GF-D8 (cell line): ENCODE results near the gene PBX3.
A peak's percentile ranks its signal among the peaks of the same experiment; 100 is the strongest.
"Not testable (repeated sequence)": the region's sequence is repeated elsewhere in the genome, so short reads cannot be mapped to it uniquely, and the experiment has no call there.

Experiments used
- DNase-seq: peaks from one replicate; lab custom pipeline; 2025; lab: John Stamatoyannopoulos, UW

The PBX3 gene

DNA sequence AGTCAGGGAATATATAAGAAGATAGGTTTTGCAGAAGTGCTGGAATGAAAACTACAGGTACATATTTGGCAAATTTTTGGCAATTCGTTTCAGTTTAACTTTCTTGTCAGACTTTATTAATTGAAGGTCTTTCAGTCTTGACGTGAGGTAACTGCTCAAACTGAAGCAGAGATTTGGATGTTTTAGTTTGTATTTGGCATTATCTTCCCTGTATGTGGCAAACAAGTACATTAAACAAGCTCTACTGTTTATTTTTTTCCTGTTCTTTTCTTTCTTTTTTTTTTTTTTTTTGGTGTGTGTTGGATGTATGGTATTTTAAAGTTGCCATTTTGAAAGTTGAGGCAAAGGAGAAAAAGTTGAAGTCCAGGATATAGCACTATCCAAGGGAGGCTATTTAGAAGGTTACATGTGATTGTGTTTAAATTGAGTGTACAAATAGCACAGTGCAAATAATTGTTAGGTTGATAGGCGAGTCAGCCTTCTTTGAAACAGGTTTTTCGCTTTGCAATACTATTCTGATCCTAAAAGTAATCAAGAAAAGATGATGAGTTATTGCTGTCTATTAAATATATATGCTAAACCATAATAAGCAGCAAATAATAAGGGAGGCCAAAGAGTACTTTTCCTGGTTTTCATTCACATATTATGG is 2.2 kb downstream of the PBX3 start:
- DNase-seq = no peak

DNA sequence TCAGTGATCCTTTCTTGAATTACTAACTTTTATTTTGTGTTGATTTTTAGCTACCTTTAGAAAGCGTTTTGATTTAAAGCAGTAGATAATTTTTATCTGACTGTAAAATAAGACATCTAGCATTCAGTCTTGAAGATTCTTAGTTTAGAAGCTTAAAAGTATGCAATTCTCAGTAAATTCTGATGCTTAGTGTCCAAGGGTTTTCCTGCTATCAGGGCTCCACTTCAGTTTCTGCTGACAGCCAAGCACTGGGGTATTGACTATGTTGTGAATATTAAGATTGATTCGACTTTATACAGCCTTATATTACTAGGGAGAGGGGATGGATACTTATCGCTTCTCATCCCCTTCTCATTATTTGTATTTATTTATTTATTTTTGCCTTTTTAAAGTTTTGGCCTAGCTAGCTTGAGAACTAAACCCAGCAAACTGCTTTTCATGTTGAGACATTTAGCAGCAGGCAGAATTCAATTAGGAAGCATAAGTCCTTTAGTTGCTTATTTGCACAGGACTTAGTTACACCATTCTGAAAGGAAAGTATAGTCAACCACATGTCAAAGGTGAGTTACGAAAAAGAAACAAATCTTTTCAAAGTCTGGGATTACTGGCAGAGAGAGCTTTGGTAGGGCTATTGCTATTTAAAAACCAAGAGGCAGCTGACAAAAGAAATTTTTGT is 2.9 kb downstream of the PBX3 start:
- DNase-seq = no peak

DNA sequence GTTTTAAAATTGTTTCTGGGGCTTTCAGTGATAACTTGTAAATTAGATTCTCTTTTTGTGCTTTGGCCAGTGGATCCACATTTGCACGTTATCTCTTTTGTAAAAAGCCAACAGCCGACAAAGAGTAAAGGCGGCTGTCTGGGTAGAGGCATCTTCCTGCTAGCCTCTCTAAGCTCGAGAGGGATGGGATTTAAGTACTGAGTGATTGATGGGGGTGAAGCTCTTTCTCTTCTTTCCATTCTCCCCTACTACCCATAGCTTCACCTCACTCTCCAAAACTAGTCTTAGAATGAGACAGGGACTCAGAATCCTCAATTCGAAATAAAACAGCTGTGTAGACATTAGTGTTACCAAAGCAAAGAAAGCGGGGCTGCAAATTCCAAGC is 3.4 kb downstream of the PBX3 start:
- DNase-seq = no peak

DNA sequence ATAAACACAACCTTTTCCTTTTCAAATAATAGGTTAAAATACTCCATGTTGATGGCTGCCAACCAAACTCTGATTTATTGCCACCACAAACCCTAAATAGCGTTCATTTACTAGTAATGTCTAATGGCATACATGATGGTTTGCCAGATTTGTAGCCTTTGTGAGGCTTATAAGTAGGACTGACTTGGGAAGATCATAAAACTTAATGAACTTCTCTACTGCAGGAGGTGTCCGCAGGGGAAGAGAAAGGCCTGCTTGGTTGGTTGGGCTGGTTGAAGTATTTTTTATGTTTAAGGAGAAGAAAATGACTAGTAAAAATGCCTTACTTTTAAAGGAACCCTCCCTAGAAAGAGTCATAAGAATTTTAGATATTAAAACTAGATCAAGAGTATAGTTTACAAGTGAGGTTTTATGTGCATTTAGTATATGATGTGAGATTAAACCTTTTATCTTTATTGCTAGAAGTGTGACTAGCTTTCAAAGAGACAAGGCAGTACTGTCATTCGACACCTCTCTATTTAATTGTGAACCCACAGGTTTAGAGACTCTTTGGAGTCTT is 5.0 kb downstream of the PBX3 start:
- DNase-seq = no peak

DNA sequence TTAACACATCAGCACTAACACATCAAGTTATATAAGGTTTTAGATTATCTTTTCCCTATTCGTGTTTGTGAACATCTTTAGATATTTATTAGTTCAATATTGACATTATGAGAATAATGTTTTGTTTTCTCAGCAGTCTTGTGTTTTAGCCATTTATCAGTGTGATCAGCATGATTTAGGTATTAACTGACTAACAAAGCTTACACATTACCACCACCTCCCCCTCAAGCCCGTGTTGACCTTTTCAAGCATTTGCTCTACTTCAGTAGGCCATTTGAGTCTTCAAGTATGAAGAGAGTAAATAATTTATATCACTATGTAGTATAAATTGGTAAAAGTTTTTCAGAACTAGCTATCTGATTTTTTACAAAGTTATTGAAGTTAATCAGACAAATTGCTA is 6.9 kb downstream of the PBX3 start:
- no peak for DNase-seq

DNA sequence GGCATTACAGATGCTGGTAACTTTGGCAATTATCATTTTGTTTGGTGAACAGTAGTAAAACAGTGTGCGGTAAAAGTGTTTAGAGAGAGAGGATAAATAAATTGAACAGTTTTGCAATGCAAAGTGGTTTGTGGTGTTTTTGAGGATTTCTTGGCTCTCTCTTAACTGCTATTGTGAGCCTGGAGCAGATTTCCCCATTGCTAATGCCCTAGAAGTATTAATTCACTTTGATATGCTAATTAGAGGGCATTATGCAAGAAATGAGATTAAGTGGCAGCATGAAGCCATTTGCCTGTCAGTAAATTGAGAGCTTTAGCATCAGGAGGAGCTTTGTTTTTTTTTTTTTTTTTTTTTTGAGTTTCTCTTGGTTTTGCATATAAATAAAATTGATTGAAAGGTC is 8.2 kb downstream of the PBX3 start:
- no peak for DNase-seq

DNA sequence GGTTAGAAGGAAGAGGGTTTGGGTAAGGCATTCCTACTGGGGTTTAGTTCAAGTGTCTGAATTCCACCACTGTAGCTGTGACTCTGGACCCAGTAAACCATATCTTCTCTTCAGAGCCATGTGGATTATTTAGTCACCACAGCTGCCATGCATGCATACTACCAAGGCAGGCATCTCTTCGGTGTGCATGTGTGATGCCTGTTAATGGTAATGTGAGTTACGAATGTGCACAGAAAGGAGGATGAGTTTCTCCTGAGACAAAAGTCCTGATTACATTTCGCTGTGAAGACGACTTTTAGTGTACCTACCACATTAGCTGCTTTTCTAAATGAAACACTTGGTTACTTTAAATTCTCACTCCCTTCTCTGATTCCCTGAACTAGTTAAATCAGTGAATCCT is 9.3 kb downstream of the PBX3 start:
- DNase-seq = no peak

DNA sequence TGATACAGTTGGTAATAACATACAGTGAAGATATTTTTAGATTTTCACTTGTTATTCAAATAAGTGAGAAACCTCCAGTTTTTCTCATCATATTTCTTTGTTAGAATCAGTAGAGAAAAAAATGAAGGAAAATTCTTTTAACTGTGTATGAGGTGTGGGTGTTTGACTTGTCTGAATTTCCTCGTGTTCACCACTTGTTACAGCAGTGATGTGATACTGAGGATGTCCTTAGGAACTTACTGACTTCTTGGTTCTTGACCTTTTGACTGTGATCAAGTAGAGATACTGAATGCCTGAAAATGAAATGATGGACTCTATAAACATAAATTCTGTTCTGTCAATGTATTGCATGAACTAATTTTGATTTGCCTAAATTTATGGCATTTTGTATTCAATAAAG is 10.7 kb downstream of the PBX3 start:
- no peak for DNase-seq

DNA sequence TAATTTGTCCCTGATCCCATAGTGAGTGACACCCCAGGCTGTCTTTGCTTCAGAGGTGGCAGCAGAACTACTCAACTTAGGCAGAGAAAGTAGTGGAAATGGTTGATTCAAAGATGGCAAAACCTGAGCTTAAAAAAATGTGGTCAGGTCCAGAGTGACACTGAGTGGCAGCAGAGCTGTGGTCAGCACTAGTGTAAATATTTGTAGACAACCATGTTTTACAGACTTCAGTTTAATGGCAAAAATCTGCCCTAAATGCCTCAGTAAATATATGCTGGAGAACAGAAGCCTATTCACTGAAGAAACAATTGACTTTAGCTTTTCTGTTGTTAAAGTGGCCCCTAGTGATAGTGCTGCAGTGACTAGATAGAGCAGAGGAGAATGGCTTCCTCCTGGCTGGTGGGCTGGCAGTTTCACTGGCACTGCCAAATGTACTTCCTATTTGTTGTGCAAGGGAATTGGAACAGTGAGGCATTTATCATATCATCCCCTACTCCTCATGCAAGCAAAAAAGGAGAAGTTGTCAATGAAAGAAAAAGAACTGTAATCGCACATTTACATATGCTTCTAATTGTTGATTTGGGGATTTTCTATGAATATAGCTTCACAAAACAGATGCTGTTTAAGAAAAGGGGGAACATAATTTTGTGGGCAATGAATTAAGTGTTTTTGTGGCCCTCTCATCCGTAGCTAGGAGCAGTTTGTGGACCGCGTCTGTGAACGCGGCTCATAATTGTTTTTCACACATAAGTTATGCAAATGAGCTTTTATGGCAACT is 12.0 kb downstream of the PBX3 start:
- peak; percentile 89 for DNase-seq

DNA sequence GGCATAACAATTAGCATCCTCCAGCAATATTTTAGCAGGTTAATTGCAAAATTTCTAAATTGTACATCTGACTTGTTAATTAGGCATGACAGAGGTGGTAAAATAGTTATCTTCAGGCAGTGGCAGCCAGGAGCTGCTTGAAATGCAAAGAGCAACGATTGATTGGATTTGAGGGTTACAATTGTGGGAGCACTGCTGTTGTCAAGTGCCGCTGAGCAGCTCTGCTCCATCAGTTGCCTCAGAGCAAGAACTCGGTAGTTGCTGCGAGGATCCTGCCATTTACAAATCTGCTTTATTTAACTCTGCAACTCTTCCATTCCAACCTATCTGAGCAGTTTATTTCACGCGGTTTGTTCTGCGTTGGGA is 12.6 kb downstream of the PBX3 start:
- DNase-seq = peak; percentile 44

DNA sequence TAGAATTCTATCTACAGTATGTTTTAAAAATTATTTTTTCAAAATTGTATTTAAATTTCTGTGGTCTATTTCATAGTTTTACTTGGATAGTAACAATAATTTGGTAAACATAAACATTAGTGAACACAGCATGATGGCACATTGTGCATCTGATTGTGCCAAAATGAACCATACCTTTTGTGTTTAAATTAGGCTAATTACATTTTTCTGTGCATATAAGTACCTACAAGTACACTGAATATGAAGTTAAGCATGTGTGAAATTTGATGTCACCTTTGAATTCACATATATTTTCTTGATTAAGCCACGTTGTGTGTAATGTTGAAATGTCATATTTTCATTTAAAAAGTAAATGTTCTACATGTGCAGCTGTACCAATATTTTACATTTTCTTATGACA is 13.4 kb downstream of the PBX3 start:
- DNase-seq = no peak

DNA sequence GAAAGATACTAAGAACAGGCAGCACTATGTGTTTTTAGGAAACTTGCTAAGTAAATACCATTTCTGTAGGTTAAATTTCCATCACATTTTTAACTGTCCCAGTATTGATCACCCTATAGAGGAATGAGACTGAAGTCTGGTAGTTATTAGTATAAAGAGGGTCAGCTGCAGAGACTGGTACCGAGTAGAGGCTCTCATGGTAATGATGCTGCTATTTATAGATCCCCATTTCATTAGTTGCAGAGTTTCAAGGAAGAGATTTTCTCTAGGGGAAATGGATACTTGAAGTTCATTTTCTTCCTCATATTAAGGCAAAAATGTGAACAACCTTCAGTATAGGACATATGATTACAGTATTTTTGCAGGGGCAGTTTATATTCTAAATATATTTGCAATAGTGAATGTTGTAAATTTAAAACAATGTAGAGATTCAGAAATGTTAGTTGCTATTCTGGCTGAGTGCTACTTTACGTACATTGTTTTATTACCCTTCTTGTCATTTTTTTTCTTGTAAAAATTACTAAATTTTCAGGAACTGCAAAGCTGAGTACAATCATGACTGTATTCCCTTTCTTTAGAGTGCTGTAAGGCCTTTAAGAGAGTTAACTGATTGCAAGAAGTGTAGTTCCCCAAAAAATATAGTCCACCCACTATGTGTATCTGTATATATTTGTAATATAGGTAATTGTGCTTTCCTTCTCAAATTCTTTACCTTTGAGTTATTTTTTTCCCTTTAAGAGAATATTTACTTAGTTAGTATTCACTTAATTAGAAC is 14.7 kb downstream of the PBX3 start:
- DNase-seq = no peak

DNA sequence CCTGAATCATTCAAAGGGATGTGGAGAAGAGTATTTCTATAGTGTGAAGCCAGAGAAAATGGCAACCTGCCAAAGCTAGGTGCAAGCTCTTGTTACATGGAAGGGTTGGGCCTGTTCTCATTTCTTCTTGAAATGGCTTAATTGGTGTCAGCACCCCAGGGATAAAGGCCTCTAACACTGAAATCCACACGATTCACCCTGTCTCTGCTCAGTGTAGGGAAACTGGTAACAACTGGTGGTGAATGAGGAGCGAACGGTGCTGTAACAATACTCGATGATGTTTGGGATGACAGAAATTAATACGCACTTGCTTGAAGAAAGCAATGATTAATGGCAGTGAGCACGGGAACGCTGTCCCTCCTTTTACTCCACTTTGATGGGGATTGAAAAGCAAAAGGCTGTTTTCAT is 16.2 kb downstream of the PBX3 start:
- DNase-seq = no peak

DNA sequence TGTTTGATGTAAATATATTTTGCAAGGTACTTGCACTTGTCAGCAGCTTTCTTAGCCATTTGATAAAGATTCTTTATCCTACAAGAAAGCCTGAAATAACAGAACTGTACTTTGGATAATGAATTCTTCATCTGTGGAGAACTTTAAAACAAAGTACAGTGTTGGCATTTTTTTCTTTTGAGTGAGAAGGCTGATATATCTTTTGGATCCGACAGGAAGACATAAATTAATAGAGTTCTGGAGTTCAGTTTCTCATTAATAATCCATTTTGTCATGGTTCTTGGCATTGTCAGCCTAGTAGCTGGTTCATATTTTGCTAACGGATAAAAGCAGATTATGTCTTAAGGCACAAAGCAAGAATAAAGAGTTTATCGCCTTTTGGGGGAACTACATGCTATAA is 17.0 kb downstream of the PBX3 start:
- DNase-seq = no peak

DNA sequence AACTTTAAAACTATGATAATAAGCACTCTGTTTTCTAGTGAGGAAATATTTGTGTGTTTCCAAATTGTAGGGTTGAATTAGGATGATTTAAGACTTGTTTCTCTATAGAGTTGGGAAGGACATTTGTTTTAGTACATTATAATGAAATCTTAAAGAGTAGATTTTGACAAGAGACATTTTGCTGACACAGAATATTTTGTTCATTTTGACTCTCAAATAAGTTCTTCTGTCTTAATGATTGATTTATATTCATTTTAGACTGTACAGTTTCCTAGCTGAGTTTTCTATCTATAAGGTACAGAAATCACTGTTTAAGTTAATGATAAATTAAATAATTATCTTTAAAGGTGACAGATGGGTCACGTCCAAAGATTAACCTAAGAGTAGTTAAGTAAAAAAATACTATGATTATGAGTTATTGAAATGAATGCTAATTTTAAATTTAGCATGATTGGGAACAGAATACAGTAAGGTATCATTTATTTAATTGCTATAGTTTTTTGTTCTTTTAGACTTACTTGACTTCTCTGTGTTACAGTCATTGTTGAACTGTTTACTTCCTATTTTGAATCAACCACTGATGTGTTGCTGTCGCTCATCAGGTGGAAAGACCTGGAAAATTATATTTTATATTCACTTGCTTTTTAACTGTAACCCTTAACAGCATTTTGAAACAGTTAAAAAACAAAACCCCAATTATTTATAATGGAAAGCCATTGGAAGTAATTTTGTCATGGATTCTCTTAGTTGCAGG is 19.5 kb downstream of the PBX3 start:
- DNase-seq = no peak

DNA sequence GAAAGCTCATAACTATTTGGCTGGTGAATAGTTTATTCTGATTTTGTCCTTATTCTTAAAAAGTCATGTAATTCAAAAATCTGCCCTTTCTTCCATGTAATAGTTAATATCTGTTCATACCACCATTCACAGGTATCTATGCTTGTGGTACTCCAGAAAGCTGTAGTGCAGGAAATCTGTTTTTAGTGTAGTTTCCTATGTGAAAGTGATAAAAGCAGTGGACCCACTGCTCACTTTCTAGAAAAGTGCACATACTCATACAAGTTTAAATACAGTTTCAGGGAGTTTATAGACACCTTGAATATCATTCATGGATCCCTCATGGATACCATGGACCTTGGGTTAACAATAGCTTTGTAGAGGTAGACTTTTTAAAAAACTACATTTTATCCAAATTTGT is 20.2 kb downstream of the PBX3 start:
- no peak for DNase-seq

DNA sequence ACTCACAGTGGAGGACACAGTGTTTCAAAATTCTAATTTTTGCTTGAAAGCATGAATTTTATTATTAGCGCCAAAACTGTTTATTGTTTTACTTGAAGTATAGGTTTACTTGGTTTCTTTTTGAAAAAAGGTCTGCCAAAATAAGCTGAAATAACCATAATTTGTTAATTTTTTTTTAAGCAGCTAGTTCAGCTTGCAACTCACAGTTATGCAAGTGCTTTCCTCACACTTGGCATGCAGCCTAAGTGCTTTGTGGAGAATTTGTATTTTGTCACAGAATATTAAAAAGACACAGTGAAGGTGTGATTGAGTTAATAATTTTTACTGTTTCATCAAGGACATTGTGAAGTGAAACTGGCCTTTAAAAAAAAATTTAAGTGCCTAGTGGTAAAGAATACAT is 21.6 kb downstream of the PBX3 start:
- no peak for DNase-seq

DNA sequence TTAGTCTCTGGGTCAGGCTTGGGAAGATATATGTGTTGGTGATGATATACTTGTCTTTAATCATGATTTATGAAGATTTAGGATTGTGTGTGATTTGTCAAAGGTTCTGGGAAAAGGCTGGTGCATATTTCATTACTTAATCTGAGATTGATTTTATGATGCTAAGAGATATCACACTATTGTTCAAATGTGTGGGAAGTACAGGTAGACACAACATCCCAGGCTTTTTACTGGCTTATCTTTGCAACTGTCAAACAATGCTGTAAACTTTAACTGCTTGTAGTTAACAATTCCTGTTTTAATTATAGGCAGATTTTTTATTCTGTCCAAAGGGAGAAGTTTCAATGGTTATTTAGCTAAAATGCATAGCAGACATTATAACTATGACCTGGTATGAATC is 23.9 kb downstream of the PBX3 start:
- no peak for DNase-seq

DNA sequence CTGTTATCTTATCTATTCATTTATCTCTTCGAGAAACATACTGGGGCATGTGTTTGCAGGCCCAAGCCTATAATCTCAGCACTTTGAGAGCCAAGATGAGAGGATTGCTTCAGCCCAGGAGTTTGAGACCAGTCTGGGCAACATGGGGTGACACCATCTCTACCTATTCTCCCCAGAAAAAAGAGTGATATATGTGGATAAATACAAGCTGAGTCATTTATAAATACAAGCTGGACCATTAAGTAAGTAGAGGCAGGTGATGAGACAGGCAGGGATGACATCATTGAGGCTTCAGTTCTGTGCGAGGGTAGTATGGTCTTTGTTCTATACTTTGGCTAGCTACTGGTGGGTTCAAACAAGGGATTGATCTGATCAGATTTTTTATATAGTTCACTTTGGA is 25.6 kb downstream of the PBX3 start:
- DNase-seq = no peak

DNA sequence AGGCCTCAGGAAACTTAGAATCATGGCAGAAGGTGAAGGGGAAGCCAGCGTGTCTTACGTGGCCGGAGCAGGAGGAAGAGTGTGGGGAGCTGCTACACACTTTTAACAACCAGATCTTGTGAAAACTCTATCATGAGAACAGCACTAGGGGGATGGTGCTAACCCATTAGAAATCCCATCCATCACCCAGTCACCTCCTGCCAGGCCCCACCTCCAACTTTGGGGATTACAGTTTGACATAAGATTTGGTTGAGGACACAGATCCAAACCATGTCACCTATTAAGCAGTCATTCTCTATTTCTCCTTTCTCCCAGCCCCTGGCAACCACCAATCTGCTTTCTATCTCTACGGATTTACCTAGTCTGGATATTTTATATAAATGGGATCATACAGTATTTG is 26.9 kb downstream of the PBX3 start:
- DNase-seq = no peak

DNA sequence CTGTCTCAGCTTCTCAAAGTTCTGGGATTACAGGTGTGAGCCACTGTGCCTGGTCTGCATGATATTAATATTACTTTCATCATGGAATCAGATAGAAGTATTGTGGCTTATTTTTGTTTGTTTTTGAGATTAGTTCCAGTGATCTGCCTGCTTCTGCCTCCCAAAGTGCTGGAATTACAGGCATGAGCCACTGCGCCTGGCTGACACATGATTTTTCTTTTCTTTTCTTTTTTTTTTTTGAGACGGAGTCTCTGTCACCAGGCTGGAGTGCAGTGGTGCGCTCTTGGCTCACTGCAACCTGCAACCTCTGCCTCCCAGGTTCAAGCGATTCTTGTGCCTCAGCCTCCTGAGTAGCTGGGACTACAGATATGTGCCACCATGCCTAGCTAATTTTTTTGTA is 29.6 kb downstream of the PBX3 start:
- not testable (repeated sequence) for DNase-seq
